Transverse colon (tissue), 4 donors: ENCODE data around the gene CRK. TPM values are rescaled to one million over a fixed set of nuclear protein-coding genes. Genes with fewer than 3 reads are reported as not detected.

Experiments used
- DNase-seq: peaks from one replicate; pipeline ENCODE4 v3.0.0-alpha.2; 2019
- H3K27ac ChIP-seq, 4 donors: fragments of 200-600 bp; sonication (generic); 2 replicates each; pipeline ENCODE4 v1.5.1; 2016 to 2018; ENCODE audit warnings: inconsistent platforms in 4 of 4
- H3K27me3 ChIP-seq: fragments of 200-600 bp; sonication (generic); 2 replicates; pipeline ENCODE4 v1.5.1; 2017; ENCODE audit warnings: inconsistent platforms
- H3K36me3 ChIP-seq, 4 donors: fragments of 200-600 bp; sonication (generic); 2 replicates each; pipeline ENCODE4 v1.5.1; 2017 to 2019; ENCODE audit warnings: inconsistent platforms in 4 of 4
- H3K4me1 ChIP-seq, 4 donors: fragments of 200-600 bp; sonication (generic); 2 replicates each; pipeline ENCODE4 v1.5.1; 2017 to 2020; ENCODE audit warnings: inconsistent platforms in 4 of 4
- H3K4me3 ChIP-seq, 4 donors: fragments of 200-600 bp; sonication (generic); 1 replicate in 1 of 4; 2 replicates in 3 of 4; pipeline versions ENCODE4 v1.5.1 to v1.6.1; 2017 to 2019; ENCODE audit warnings: inconsistent platforms in 4 of 4
- H3K9me3 ChIP-seq, 2 donors: fragments of 200-600 bp; sonication (generic); 2 replicates each; pipeline ENCODE4 v1.5.1; 2017 to 2019; ENCODE audit warnings: inconsistent platforms in 2 of 2
- CTCF ChIP-seq, 5 experiments: fragments of 200-600 bp in 3 of 5; fragments of 450-650 bp in 2 of 5; sonication (generic) in 3 of 5; IDR thresholded peaks; 1 replicate in 2 of 5; 2 replicates in 3 of 5; pipeline ENCODE4 v1.5.1; 2016 to 2017; ENCODE audit warnings: antibody characterized with exemption in 5 of 5, inconsistent platforms in 3 of 5, mild to moderate bottlenecking in 2 of 5, moderate library complexity in 1 of 5
- EP300 ChIP-seq: sonication (generic); formaldehyde crosslinking; IDR thresholded peaks from one replicate; pipeline ENCODE4 v1.6.1; 2017; ENCODE audit warnings: antibody characterized with exemption, low read depth
- POLR2A ChIP-seq: fragments of 450-650 bp; IDR thresholded peaks from one replicate; pipeline ENCODE4 v1.6.1; 2016; ENCODE audit warnings: antibody characterized with exemption, mild to moderate bottlenecking, moderate library complexity
- POLR2AphosphoS5 ChIP-seq, 3 donors: sonication (generic); formaldehyde crosslinking; IDR thresholded peaks; one replicate each; pipeline ENCODE4 v1.6.1; 2016; ENCODE audit warnings: antibody characterized with exemption in 3 of 3
- WGBS, 2 donors: methylation state at CpG; one replicate each; pipeline ENCODE4 v1.1.5; 2018; ENCODE audit warnings: low coverage in 1 of 2; 5-methylcytosine and 5-hydroxymethylcytosine counted together
- in situ Hi-C, 4 donors: fragments of 200-750 bp; cut with MboI; loops; one replicate each; pipeline versions ENCODE4 v1.15.0 to v1.15.1; 2017; ENCODE audit warnings: low sequenced_read_pairs in 3 of 4, low pct_ligation_motif_present in 1 of 4, low pct_unique_long_range_greater_than_20kb in 1 of 4
- intact Hi-C: fragments of 100-400 bp; cut with DNase I; formaldehyde crosslinking; loops from one replicate; pipeline ENCODE4 v1.15.1; 2023; ENCODE audit warnings: low total_unique reads
- total RNA-seq, 4 donors: library from RNA; depleted of rRNA; stranded (reverse); fragments of >200 nt; gene quantifications; one replicate each; pipeline ENCODE4 v1.1.0, GENCODE V29; 2016

The CRK gene
- total RNA-seq, 4 donors from 2014 or later, result 33.4 to 95.3 (median 63.4) TPM

GRCh38 chr17:1471911-1472821 lies 16.1 kb upstream of the CRK start:
- in situ Hi-C loops (no loop called here), intact Hi-C loops (no loop called here)
- WGBS, 2 donors, result 93 to 95% methylated on average over 4 to 41 of the region's 42 CpGs
- no peaks in the 10 kb centered on the region for H3K27me3 ChIP-seq
- H3K27ac ChIP-seq, result no peak overlapping the region
- TF ChIP-seq POLR2A (no peak), CTCF (IDR thresholded peaks at IDR 0.05) (no peak), POLR2AphosphoS5 (IDR thresholded peaks at IDR 0.05) (no peak), EP300 (no peak)
- H3K9me3 ChIP-seq, result no peaks in the 10 kb centered on the region
- DNase-seq, result no peak
- H3K4me1 ChIP-seq, result no peaks in the 10 kb centered on the region
- no peak overlapping the region for H3K4me3 ChIP-seq
- peaks cover 0 to 39% (median 18%) of the 10 kb centered on the region in 4 donors for H3K36me3 ChIP-seq

GRCh38 chr17:1471490-1471889 lies 15.5 kb upstream of the CRK start:
- intact Hi-C loops (no loop called here), in situ Hi-C loops (no loop called here)
- Histone ChIP-seq H3K27ac (no peak overlapping the region), H3K4me3 (no peak overlapping the region), H3K36me3 (peaks cover 0 to 40% (median 18%) of the 10 kb centered on the region in 4 donors), H3K27me3 (no peaks in the 10 kb centered on the region), H3K9me3 (no peaks in the 10 kb centered on the region), H3K4me1 (no peaks in the 10 kb centered on the region)
- TF ChIP-seq CTCF (IDR thresholded peaks at IDR 0.05), result no peak
- TF ChIP-seq EP300, result no peak
- no peak for TF ChIP-seq POLR2A
- no peak for TF ChIP-seq POLR2AphosphoS5 (IDR thresholded peaks at IDR 0.05)
- no peak for DNase-seq
- WGBS, 2 donors, result 96% methylated on average over 15 of the region's 15 CpGs; no CpG with 5 or more reads in 1 of the 2 donors

- Histone ChIP-seq H3K36me3 (peaks cover 0 to 43% (median 17%) of the 10 kb centered on the region in 4 donors), H3K9me3 (no peaks in the 10 kb centered on the region), H3K27ac (no peak overlapping the region), H3K27me3 (no peaks in the 10 kb centered on the region), H3K4me1 (no peaks in the 10 kb centered on the region), H3K4me3 (no peak overlapping the region)
- in situ Hi-C loops, result no loop called here
- intact Hi-C loops, result no loop called here
- TF ChIP-seq CTCF (IDR thresholded peaks at IDR 0.05) (no peak), POLR2A (no peak), POLR2AphosphoS5 (IDR thresholded peaks at IDR 0.05) (no peak), EP300 (no peak)
- no peak for DNase-seq
- WGBS, 2 donors, result 76 to 86% methylated on average over 8 to 25 of the region's 25 CpGs
These were observed 14.9 kb upstream of the CRK start for GRCh38 chr17:1470755-1471462.

GRCh38 chr17:1470071-1470754 lies 14.2 kb upstream of the CRK start:
- Histone ChIP-seq H3K27me3 (no peaks in the 10 kb centered on the region), H3K4me3 (no peak overlapping the region), H3K27ac (no peak overlapping the region), H3K4me1 (no peaks in the 10 kb centered on the region), H3K9me3 (no peaks in the 10 kb centered on the region), H3K36me3 (peaks cover 0 to 47% (median 20%) of the 10 kb centered on the region in 4 donors)
- no peak for DNase-seq
- in situ Hi-C loops, result no loop called here
- intact Hi-C loops, result no loop called here
- TF ChIP-seq EP300 (no peak), CTCF (IDR thresholded peaks at IDR 0.05) (no peak), POLR2A (no peak), POLR2AphosphoS5 (IDR thresholded peaks at IDR 0.05) (no peak)
- WGBS, 2 donors, result 92% methylated on average over 23 of the region's 33 CpGs; no CpG with 5 or more reads in 1 of the 2 donors
